ENCODE results near the gene BMP6. TPM values are rescaled to one million over a fixed set of nuclear protein-coding genes. Genes with fewer than 3 reads are reported as not detected.

BMP6 gene
- total RNA-seq, 1 experiment from 2014 or later: 13.6 TPM

DNA sequence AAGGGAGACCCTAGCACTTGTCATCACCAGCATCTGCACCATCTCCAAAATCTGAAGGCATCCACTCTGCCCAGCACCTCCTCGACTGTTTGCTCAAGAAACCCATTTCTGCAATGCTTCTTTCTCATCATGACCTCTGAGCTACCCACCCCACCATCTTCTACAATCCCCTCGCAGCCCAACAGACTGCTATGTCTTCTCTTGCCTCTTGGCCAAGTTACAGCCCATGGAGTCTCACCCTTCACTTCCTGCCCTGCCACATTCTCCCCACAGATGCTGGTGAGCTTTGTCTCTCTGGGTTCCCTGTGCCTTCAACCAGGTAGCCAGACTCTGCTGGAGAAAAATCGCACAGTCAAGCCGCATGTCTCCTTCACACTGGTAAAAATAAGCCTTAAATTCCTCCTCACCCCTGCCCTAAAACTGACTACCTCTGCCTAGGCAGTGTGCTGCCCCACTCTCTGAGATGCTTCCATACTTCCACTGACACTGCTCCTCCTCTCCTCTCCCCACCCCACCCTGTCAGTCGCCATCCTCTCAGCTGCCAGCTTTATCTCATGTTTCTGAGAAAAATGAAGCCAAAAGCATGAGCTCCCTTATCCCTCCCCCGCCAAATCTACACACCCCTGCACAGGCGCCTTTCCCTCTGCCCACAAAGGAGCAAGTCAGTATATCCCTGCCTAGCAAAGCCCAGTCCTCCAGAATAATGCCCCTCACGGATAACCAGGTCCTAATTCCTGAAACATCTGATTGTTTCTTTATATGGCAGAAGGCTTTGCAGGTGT is 187.0 kb downstream of the BMP6 start:
- no peak for ATAC-seq
- no peaks in the 10 kb centered on the region for H3K9me3 ChIP-seq (ENCODE audit: control insufficient read depth, insufficient read depth, low read depth, low read length)
- ChIA-PET POLR2A (no interaction called here), CTCF (no interaction called here)
- no peak overlapping the region for H3K27ac ChIP-seq (ENCODE audit: low read length)
- BruUV-seq (replicated peaks): no TSS peak
- DNase-seq (ENCODE audit: low read depth, low spot score): no peak
- in situ Hi-C loops (cut with HindIII; ENCODE audit: low pct_unique_long_range_greater_than_20kb, low sequenced_read_pairs): no loop called here
- TF ChIP-seq SIN3A (IDR thresholded peaks at IDR 0.05; ENCODE audit: borderline replicate concordance, insufficient read depth, low read depth, low read length) (no peak), POLR2AphosphoS5 (IDR thresholded peaks at IDR 0.05; ENCODE audit: low read depth, low read length) (no peak), TCF7L2 (IDR thresholded peaks at IDR 0.05; ENCODE audit: low read depth, low read length) (no peak)
- TF ChIP-seq, protein P1, sequence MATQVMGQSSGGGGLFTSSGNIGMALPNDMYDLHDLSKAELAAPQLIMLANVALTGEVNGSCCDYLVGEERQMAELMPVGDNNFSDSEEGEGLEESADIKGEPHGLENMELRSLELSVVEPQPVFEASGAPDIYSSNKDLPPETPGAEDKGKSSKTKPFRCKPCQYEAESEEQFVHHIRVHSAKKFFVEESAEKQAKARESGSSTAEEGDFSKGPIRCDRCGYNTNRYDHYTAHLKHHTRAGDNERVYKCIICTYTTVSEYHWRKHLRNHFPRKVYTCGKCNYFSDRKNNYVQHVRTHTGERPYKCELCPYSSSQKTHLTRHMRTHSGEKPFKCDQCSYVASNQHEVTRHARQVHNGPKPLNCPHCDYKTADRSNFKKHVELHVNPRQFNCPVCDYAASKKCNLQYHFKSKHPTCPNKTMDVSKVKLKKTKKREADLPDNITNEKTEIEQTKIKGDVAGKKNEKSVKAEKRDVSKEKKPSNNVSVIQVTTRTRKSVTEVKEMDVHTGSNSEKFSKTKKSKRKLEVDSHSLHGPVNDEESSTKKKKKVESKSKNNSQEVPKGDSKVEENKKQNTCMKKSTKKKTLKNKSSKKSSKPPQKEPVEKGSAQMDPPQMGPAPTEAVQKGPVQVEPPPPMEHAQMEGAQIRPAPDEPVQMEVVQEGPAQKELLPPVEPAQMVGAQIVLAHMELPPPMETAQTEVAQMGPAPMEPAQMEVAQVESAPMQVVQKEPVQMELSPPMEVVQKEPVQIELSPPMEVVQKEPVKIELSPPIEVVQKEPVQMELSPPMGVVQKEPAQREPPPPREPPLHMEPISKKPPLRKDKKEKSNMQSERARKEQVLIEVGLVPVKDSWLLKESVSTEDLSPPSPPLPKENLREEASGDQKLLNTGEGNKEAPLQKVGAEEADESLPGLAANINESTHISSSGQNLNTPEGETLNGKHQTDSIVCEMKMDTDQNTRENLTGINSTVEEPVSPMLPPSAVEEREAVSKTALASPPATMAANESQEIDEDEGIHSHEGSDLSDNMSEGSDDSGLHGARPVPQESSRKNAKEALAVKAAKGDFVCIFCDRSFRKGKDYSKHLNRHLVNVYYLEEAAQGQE (IDR thresholded peaks at IDR 0.05; ENCODE audit: insufficient read depth in 1 of 2, low read depth in 2 of 2, low read length in 1 of 2): no peak
- TF ChIP-seq, protein P2, sequence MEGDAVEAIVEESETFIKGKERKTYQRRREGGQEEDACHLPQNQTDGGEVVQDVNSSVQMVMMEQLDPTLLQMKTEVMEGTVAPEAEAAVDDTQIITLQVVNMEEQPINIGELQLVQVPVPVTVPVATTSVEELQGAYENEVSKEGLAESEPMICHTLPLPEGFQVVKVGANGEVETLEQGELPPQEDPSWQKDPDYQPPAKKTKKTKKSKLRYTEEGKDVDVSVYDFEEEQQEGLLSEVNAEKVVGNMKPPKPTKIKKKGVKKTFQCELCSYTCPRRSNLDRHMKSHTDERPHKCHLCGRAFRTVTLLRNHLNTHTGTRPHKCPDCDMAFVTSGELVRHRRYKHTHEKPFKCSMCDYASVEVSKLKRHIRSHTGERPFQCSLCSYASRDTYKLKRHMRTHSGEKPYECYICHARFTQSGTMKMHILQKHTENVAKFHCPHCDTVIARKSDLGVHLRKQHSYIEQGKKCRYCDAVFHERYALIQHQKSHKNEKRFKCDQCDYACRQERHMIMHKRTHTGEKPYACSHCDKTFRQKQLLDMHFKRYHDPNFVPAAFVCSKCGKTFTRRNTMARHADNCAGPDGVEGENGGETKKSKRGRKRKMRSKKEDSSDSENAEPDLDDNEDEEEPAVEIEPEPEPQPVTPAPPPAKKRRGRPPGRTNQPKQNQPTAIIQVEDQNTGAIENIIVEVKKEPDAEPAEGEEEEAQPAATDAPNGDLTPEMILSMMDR (IDR thresholded peaks at IDR 0.05): no peak
- H3K4me3 ChIP-seq (ENCODE audit: low read depth in 2 of 2, low read length in 2 of 2): no peak overlapping the region
- no peaks in the 10 kb centered on the region for H3K36me3 ChIP-seq (ENCODE audit: control insufficient read depth, insufficient read depth, low read length)
- peaks cover 6% of the 10 kb centered on the region; the same call in 1 of the 2 replicates for H3K27me3 ChIP-seq (ENCODE audit: control insufficient read depth, insufficient read depth, low read length)
- intact Hi-C loops (cut with micrococcal nuclease; ENCODE audit: unreplicated experiment): loop anchor here (10.0 kb wide), 1 partner anchor 188 kb away; the partner anchor contains the start of gene BMP6
- H3K4me1 ChIP-seq (ENCODE audit: control insufficient read depth, insufficient read depth, low read length): peaks cover 11% of the 10 kb centered on the region

DNA sequence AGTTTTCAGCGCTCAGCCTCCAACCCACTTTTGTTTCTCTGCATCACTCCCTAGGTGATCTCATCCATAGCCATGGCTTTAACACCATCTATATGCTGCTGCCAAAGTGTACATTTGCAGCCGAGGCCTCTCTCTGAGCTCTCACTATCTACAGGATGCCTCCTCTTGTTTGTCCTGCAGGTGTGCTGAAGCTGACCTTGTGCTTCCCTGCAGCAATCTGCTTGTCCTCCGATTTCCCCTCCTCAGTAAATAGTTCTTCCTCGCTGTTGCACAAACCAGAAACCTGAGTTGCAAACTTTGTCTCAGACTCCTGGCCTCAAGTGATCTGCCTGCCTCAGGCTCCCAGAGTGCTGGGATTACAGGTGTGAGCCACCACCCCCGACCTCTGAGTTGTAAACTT is 188.4 kb downstream of the BMP6 start:
- intact Hi-C loops (cut with micrococcal nuclease; ENCODE audit: unreplicated experiment) (loop anchor here (10.0 kb wide), 1 partner anchor 190 kb away; the partner anchor contains the start of gene BMP6), in situ Hi-C loops (cut with HindIII; ENCODE audit: low pct_unique_long_range_greater_than_20kb, low sequenced_read_pairs) (no loop called here)
- H3K4me1 ChIP-seq (ENCODE audit: control insufficient read depth, insufficient read depth, low read length): peaks cover 6% of the 10 kb centered on the region
- H3K4me3 ChIP-seq (ENCODE audit: low read depth in 2 of 2, low read length in 2 of 2): no peak overlapping the region
- no peak for ATAC-seq
- ChIA-PET POLR2A (no interaction called here), CTCF (no interaction called here)
- TF ChIP-seq POLR2AphosphoS5 (IDR thresholded peaks at IDR 0.05; ENCODE audit: low read depth, low read length) (no peak), TCF7L2 (IDR thresholded peaks at IDR 0.05; ENCODE audit: low read depth, low read length) (no peak), SIN3A (IDR thresholded peaks at IDR 0.05; ENCODE audit: borderline replicate concordance, insufficient read depth, low read depth, low read length) (no peak)
- TF ChIP-seq, protein P1 (IDR thresholded peaks at IDR 0.05; ENCODE audit: insufficient read depth in 1 of 2, low read depth in 2 of 2, low read length in 1 of 2): no peak
- TF ChIP-seq, protein P2 (IDR thresholded peaks at IDR 0.05): no peak
- H3K27ac ChIP-seq (ENCODE audit: low read length): no peak overlapping the region
- no peak for DNase-seq (ENCODE audit: low read depth, low spot score)
- no peaks in the 10 kb centered on the region for H3K36me3 ChIP-seq (ENCODE audit: control insufficient read depth, insufficient read depth, low read length)
- no peaks in the 10 kb centered on the region for H3K9me3 ChIP-seq (ENCODE audit: control insufficient read depth, insufficient read depth, low read depth, low read length)
- H3K27me3 ChIP-seq (ENCODE audit: control insufficient read depth, insufficient read depth, low read length): peaks cover 6% of the 10 kb centered on the region; the same call in 1 of the 2 replicates
- BruUV-seq (replicated peaks): no TSS peak
